ENCODE measurements around the gene BLACAT1.

Gene BLACAT1

GRCh38 chr1:205455581-205456382 lies at the start of gene BLACAT1:
Gene BLACAT1 (minus strand): TSS chr1:205456045.
- H3K4me3 ChIP-seq (ENCODE audit: low read length), result no peak within 1 kb of the TSS
- peaks cover 83% of the 10 kb centered on the region for H3K27me3 ChIP-seq (replicated peaks; ENCODE audit: insufficient read depth, low read length)
- no peak for DNase-seq
- no peaks in the 10 kb centered on the region for H3F3A ChIP-seq (ENCODE audit: insufficient read depth, low read length)
- H4K20me1 ChIP-seq (ENCODE audit: insufficient read depth, low read length), result no peaks in the 10 kb centered on the region
- no peak within 1 kb of the TSS for H2AFZ ChIP-seq (ENCODE audit: low read length)
- no peaks in the 10 kb centered on the region for H3K9me3 ChIP-seq (replicated peaks; ENCODE audit: insufficient read depth, low read length)
- H3K27ac ChIP-seq (ENCODE audit: low read length), result no peak within 1 kb of the TSS
- H3K4me2 ChIP-seq (ENCODE audit: low read depth, low read length), result peak within 1 kb of the TSS; percentile 15; the same call in 1 of the 2 replicates
- H3K79me2 ChIP-seq (ENCODE audit: low read length), result no peaks in the 10 kb centered on the region
- H3K9ac ChIP-seq (ENCODE audit: low read length), result no peak within 1 kb of the TSS
- peaks cover 5% of the 10 kb centered on the region; the same call in 1 of the 2 replicates for H3K4me1 ChIP-seq (ENCODE audit: low read length)
- TF ChIP-seq EZH2phosphoT487 (IDR thresholded peaks at IDR 0.05; ENCODE audit: low read length) (peak; percentile 34; the same call in 1 of the 2 replicates), CTCF (IDR thresholded peaks at IDR 0.05; ENCODE audit: low read length) (no peak), EZH2 (optimal IDR thresholded peaks at IDR 0.05; ENCODE audit: low read depth, low read length) (peak; percentile 65)
- no peaks in the 10 kb centered on the region for H3K36me3 ChIP-seq (replicated peaks; ENCODE audit: insufficient read depth, low read length)
- no peaks in the 10 kb centered on the region for H3K9me2 ChIP-seq (replicated peaks; ENCODE audit: insufficient read depth, low read length)

- peak overlapping the region; percentile 85 for H3K4me3 ChIP-seq (ENCODE audit: low read length)
- H3K9ac ChIP-seq (ENCODE audit: low read length), result peak overlapping the region; percentile 55; the same call in 1 of the 2 replicates
- H3K79me2 ChIP-seq (ENCODE audit: low read length), result no peaks in the 10 kb centered on the region
- no peaks in the 10 kb centered on the region for H3K27me3 ChIP-seq (replicated peaks; ENCODE audit: insufficient read depth, low read length)
- no peaks in the 10 kb centered on the region for H4K20me1 ChIP-seq (ENCODE audit: insufficient read depth, low read length)
- TF ChIP-seq EZH2phosphoT487 (IDR thresholded peaks at IDR 0.05; ENCODE audit: low read length), result no peak
- no peak for TF ChIP-seq CTCF (IDR thresholded peaks at IDR 0.05; ENCODE audit: low read length)
- TF ChIP-seq EZH2 (optimal IDR thresholded peaks at IDR 0.05; ENCODE audit: low read depth, low read length), result no peak
- no peaks in the 10 kb centered on the region for H3K36me3 ChIP-seq (replicated peaks; ENCODE audit: insufficient read depth, low read length)
- no peak overlapping the region for H3K27ac ChIP-seq (ENCODE audit: low read length)
- H3K4me2 ChIP-seq (ENCODE audit: low read depth, low read length), result peak overlapping the region; percentile 99
- DNase-seq, result no peak
- peak overlapping the region; percentile 93 for H2AFZ ChIP-seq (ENCODE audit: low read length)
- H3K4me1 ChIP-seq (ENCODE audit: low read length), result peaks cover 6% of the 10 kb centered on the region; the same call in 1 of the 2 replicates
- H3K9me3 ChIP-seq (replicated peaks; ENCODE audit: insufficient read depth, low read length), result no peaks in the 10 kb centered on the region
- H3K9me2 ChIP-seq (replicated peaks; ENCODE audit: insufficient read depth, low read length), result no peaks in the 10 kb centered on the region
- H3F3A ChIP-seq (ENCODE audit: insufficient read depth, low read length), result peaks cover 5% of the 10 kb centered on the region; the same call in 1 of the 2 replicates
Observed at GRCh38 chr1:205505076-205505729, 49.4 kb upstream of the BLACAT1 start.

- H3F3A ChIP-seq (ENCODE audit: insufficient read depth, low read length), result peaks cover 5% of the 10 kb centered on the region; the same call in 1 of the 2 replicates
- peaks cover 6% of the 10 kb centered on the region; the same call in 1 of the 2 replicates for H3K4me1 ChIP-seq (ENCODE audit: low read length)
- no peaks in the 10 kb centered on the region for H3K9me3 ChIP-seq (replicated peaks; ENCODE audit: insufficient read depth, low read length)
- peak; percentile 74 for DNase-seq
- TF ChIP-seq EZH2phosphoT487 (IDR thresholded peaks at IDR 0.05; ENCODE audit: low read length) (no peak), CTCF (IDR thresholded peaks at IDR 0.05; ENCODE audit: low read length) (no peak), EZH2 (optimal IDR thresholded peaks at IDR 0.05; ENCODE audit: low read depth, low read length) (no peak)
- H3K4me2 ChIP-seq (ENCODE audit: low read depth, low read length), result peak within 1 kb of the TSS; percentile 99
- H3K79me2 ChIP-seq (ENCODE audit: low read length), result no peaks in the 10 kb centered on the region
- no peaks in the 10 kb centered on the region for H3K36me3 ChIP-seq (replicated peaks; ENCODE audit: insufficient read depth, low read length)
- H2AFZ ChIP-seq (ENCODE audit: low read length), result peak within 1 kb of the TSS; percentile 93
- no peaks in the 10 kb centered on the region for H4K20me1 ChIP-seq (ENCODE audit: insufficient read depth, low read length)
- no peaks in the 10 kb centered on the region for H3K9me2 ChIP-seq (replicated peaks; ENCODE audit: insufficient read depth, low read length)
- peak within 1 kb of the TSS; percentile 55 for H3K9ac ChIP-seq (ENCODE audit: low read length)
- peak within 1 kb of the TSS; percentile 85 for H3K4me3 ChIP-seq (ENCODE audit: low read length)
- H3K27ac ChIP-seq (ENCODE audit: low read length), result no peak within 1 kb of the TSS
- no peaks in the 10 kb centered on the region for H3K27me3 ChIP-seq (replicated peaks; ENCODE audit: insufficient read depth, low read length)
Observed at GRCh38 chr1:205504311-205505075, 48.6 kb upstream of the BLACAT1 start, which contains the start of gene CDK18. Gene CDK18 (plus strand): TSS chr1:205504669. CDS start chr1:205523168, 18,499 bp downstream.
